B cell (primary cell): Measurements from ENCODE around the gene APBA2.

ENCODE experiments used
- CTCF ChIP-seq: fragments of 200-600 bp; IDR thresholded peaks from one replicate; pipeline ENCODE4 v1.8.0; 2022; ENCODE audit warnings: antibody characterized with exemption, mild to moderate bottlenecking
- EZH2 ChIP-seq: IDR thresholded peaks from 2 replicates; pipeline ENCODE4 v1.6.1; 2012; ENCODE audit warnings: borderline replicate concordance, low read depth, mild to moderate bottlenecking, moderate library complexity, low read length; ENCODE audit not compliant: insufficient read depth, poor library complexity, severe bottlenecking

DNA sequence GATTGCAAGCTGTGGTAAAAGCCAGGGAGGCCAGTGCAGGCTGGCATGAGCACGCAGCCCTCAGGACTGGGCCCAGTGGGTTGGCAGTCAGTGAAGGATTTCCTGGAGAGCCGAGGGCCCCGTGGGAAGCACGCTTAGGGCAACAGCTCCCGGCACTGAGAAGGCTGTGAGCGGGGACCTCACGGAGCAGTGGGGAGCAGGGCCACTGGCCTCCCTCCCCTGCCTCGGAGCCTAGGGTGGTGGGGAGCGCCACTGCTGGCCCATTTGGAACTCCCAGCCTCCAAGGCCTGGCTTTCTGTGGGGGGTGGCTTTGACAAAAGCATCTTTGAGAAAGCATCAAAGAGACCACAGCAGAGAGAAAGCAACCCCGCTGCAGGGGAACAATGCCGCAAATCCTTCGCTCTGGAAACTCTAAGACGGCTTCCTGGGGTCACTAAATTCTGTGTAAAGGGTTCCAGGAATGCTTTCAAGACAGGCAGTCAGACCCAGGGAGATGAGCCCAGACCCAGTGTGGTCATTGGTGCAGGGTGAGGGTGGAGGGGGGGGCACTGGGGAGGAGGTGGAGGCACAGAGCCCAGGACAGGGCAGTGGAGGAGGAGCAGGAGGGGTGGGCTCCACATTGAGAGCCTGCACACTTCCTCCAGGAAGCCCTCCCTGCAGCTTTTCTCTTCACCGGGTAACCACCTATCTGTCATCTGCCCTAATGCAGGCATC lies 9.5 kb upstream of the APBA2 start:
- TF ChIP-seq CTCF (no peak), EZH2 (no peak)
